Loucy (cell line): ENCODE data around the gene CDH20.

ENCODE experiments used
- EZH2phosphoT487 ChIP-seq: fragments of 200-600 bp; IDR thresholded peaks from 2 replicates; pipeline ENCODE4 v1.6.1; 2018; ENCODE audit warnings: antibody characterized with exemption, mild to moderate bottlenecking, moderate library complexity, borderline replicate concordance
- TF ChIP-seq, protein P1 (sequence below): fragments of 200-600 bp; sonication (generic); conservative IDR thresholded peaks from 2 replicates; pipeline ENCODE4 v1.5.1; 2014; ENCODE audit warnings: mild to moderate bottlenecking, antibody characterized with exemption, low read length

- TF ChIP-seq, protein P1, sequence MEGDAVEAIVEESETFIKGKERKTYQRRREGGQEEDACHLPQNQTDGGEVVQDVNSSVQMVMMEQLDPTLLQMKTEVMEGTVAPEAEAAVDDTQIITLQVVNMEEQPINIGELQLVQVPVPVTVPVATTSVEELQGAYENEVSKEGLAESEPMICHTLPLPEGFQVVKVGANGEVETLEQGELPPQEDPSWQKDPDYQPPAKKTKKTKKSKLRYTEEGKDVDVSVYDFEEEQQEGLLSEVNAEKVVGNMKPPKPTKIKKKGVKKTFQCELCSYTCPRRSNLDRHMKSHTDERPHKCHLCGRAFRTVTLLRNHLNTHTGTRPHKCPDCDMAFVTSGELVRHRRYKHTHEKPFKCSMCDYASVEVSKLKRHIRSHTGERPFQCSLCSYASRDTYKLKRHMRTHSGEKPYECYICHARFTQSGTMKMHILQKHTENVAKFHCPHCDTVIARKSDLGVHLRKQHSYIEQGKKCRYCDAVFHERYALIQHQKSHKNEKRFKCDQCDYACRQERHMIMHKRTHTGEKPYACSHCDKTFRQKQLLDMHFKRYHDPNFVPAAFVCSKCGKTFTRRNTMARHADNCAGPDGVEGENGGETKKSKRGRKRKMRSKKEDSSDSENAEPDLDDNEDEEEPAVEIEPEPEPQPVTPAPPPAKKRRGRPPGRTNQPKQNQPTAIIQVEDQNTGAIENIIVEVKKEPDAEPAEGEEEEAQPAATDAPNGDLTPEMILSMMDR, result no peak
- TF ChIP-seq EZH2phosphoT487, result no peak
These were observed 267.2 kb downstream of the CDH20 start for GRCh38 chr18:61600422-61600821.
